Activated T-cell treated with anti-CD3 and anti-CD28 coated beads, Interleukin-2, amount 50 U/mL, for 1 hour (primary cell): ENCODE measurements around the gene SPATA46.

Experiments used
- DNase-seq: peaks from one replicate; pipeline ENCODE4 v3.0.0-alpha.2; 2020

Gene SPATA46

DNA sequence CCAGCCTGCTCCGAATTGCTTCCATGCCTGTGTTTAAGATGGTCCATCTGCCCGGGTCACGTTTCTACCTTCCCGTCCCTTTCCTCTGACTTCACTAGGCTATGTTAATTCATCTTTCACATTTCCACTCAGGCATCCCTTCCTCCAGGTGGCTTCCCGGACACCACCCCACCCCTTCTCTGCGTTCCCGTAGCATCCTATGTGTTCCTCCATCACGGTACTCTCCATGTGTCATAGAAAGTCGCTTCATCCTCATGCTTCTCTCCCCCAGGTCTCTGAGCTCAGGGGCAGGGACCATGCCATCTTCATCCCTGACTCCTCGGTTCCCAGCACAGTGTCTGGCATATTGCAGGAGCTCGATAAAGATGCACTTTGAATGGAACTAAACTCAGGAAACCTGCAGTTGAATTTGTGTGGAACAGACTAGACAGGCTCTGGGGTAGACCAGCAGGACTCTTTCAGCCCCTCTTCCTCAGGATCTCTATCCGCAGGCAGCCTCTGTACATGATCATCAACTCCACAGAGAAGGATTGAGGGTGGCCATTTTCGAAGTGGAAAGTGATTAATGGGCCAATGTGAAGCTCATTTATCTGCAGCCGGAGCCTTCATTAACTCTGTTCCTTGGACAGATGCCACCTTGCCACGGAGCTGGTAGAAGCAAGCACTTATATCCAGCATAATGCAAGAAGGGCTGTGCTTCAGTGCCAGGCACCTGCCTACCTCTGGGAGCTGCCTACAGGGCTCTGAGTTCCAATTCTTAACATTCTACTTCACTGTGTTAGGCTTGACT, 13.9 kb upstream of the SPATA46 start:
- no peak for DNase-seq

DNA sequence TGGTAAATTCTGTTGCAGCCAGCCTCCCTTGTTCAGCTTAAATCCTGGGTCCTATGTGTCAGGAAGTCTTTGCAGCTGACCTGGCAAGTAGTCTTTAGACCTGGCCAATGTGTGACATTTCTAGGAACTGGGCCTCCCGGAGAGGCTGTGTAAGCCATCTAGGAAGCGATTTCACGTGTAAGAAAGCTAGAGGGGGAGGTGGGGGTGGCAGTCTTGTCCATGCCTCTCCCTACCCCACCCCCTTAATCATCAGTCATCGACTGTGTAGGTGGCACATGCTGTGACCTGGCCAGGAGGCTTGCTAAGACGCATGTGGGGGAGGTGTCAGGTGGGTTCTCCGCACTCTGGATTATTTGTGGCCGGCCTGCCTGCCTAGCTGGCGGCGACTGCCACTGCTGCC, 13.3 kb upstream of the SPATA46 start:
- no peak for DNase-seq

DNA sequence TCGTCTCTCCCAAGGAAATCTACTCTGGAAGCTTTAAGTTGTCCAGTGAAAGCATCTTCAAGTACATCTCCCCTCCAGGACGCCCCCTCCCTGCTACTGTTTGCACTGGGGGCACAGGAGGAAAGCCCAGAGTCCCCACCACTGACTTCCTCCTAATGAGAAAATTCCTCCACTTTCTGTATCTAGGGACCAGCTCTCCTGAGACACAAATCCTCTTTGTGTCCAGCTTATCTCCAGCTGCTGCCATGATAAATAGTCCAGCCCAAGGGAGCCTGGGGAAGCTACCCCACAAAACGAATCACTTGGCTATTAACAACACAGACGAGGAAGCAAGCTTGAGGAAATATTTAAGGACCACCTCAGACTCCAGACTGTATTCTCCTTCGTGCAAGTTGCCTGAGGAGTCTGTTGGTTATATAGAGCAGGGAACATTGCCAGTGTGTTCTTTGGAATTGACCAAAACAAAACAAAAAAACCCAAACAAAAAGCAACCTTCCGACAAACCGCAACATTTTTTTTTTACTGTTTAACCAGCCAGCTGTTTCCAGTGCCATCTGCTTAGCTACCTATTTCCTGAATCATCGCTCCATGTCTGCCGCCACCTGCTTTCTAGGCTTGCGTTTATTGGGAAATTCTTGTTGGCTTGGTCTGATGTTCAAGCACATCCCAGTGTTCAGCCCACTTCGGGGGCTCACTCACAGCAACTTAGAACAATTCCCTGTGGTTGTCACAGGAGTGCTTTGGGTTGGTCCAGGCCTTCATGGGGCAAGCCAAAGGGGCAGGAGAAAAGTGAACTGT, 12.6 kb upstream of the SPATA46 start:
- no peak for DNase-seq

DNA sequence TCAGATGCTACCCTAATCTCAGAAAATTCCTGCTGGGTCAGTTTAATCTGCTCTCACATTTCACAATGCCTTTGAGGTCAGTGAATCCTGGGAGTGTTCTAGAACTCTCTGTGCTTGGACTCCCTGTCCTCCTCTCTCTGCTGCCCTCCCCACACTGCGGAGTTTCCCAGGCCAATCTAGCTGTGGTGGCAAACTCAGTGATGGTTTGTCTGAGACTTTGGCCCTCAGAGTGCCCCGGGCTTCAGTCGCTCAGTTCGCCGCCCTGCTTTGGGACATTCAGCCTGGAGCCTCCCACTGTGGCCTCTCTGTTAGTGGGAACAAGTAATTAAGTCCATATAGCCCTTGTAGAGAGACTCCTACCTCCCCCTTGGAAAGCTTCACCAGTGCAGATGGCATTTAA, 12.0 kb upstream of the SPATA46 start:
- DNase-seq, result no peak

DNA sequence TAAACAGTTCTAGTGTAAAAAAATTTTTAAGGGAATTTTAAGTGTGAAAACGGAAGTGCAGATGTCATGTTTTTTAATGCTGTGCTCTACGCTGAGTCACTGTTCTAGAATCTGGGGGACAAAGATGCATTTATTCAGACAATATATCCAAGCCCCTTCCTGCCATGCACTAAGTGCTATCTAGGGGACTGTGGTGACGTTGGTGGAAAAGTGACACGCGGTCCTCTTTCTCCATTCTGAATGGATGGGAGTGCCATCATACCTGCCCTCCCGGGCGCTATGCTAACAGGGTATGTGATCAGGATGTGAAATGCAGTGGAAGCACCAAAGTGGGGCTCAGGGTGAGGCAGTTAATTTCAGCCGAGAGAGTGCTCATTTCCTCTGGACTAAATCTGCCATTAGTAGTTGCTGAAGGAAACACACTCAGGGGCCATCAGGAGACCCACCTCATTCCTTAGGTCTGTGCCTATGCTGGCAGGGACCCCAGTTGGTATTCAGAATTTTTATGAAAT, 11.5 kb upstream of the SPATA46 start:
- no peak for DNase-seq

DNA sequence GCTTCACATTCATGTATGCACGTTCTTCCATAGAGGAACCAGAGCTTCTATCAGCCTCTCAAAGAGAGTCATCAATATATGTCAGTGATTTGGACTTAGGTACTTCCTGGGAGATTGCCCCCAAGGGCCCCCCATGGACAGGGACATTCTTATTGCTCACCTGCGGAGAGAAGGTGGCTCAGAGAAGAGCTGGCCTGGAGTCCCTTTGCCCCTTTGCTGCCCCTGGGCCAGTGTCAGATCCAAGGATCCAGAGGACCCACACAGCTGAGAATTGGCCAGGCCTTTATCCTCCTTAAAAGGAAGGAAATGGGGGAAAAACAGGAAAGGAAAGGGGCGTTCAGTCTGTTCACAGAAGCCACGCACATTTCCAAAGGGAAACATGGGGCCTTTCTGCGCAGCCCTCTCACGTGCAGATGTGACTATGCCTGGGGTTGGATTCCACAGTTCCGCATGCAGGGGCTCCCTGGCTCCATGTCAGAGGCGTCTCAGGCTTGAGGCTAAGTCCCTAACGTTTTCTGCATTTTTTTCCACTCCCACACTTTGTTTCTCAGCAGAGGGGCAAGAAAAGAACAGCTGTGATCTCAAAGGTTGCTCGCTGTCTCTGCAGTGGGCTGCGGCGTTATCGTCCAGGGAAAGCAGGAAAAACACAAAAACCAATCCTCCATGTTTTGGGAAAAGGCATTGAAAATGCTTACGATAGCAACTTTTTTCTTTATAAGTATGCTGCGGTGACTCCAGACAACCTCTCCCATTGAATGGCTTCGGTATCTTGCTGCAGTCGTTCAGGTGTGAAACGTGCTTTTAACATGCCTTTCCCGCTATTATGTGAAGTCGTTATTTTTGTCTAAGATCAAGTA, 10.8 kb upstream of the SPATA46 start:
- DNase-seq, result no peak

DNA sequence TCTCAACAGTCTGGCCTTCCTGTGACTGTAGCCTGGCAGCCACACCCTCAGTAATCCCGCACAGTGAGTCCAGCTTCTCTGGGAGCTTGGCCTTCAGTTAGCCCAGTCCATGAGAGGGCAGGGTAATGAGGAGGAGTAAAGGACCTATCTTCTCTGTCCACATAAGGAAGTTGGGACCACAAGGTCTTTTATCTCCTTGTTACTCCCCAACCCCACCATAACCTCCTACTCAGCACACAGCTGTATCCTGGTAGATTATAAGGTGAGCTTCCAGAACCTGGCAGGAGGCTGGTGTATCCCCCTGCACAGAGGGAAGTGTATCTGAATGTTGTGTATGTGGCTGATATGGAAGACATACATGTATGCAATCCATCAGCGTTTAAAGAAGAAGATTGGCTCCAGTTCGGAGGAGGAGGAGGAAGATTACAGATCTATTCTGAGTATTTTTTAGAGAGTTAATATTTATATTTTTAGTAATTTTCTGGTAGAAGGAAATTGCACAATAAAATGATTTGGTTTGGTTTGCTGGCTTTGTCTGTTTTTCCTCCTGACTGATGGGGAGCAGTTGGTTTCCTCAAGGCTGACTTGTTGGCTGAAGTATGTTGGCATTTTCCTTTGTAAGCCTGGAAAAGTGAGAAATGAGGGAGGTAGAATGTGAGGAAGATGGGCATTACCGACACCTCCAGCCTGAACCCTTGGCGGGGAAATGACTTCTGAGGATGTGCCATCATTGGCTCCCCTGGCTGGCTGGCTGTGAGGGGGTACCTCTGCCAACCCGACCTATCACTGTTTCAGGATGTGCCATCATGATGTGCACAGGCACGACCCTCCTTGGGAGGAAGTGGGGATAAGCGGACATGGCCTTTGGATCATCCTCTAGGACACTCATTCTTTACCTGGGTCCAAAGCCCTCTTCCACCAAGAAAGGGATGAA, 9.9 kb upstream of the SPATA46 start:
- DNase-seq, result no peak

DNA sequence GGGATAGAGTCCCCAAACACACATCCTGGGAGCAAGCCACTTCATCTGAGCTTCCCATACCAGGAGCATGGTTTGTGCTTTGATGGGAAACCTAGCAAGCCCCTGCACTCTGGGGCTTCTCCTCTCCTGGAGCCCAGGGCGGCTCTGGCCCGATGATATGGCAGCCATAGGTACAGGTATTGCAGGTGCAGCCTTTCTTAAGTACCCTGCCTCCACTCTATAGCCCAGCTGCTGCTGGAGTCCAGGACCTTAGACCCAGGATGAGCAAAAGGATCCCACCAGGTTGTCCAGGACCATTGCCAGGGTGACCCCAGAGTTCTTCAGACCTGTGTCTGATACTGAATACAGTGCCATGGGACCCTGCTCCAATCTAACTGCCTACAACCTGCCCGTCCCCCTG, 9.0 kb upstream of the SPATA46 start:
- no peak for DNase-seq

DNA sequence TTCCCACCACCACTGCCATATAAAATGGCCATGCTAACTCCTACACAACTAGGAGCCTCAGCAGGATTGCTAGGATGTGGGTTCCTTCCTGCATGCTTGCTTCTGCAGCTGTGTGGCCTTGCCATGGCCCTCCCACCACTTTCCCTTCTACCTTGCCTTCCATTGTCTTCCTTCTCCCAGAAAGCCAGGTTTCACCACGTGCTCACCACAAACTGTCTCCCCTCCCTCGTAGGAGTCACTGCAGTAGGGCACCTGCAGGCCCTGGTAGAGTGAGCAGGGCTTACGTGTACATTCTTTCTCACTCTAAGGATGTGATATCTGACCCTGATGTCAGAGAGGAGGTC, 8.6 kb upstream of the SPATA46 start:
- DNase-seq, result no peak

DNA sequence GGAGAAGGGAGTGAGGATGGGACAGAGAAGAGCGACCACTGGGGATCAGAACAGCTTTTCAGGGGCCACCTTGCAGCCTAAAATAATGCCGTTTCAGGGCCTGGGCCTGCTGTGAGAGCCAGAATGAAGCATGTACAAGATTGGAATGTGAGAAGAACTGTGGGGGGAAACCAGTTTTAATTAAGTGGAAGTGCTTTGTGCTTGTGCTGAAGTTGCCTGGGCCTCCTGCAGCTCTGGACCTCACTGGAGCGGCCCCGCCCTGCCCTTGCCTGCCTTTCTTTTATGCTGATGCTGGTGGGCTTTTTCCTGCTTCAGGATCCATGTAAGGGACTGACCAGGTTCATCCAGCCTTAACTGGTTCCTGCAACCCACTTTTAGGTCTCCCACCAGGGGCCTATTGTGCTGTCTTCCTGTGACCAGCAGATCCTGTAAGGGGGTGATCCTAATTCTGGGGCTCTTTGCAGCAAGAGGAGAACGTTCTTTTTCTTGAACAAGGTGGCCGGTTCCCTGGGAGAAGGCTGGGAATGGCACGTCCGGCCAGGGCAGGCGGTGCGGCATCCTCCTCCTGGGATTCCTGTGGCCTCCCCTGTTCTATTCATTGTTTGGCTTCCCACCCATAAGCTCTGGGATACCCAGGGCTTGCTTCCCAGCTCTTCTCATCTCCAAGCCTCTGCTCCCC, 8.1 kb upstream of the SPATA46 start:
- no peak for DNase-seq

DNA sequence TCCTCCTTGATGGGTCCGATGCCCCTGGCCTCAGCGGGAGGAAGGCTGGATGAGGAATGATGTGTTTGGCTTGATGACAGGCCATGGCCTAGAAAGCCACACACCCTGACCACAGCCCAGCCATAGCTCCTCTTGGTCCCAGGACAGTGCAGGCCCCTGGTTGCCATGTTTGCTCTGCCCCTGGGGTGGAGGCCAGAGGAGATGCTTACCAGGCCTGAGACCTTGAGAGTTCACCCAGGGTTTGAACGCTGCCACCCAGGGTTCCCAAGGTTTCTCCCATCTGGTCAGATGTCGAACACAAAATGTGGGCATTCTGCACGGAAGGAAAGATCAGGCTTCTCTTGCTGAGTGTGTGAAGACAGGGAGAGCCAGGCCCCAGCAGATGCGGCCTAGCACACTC, 7.5 kb upstream of the SPATA46 start:
- no peak for DNase-seq

DNA sequence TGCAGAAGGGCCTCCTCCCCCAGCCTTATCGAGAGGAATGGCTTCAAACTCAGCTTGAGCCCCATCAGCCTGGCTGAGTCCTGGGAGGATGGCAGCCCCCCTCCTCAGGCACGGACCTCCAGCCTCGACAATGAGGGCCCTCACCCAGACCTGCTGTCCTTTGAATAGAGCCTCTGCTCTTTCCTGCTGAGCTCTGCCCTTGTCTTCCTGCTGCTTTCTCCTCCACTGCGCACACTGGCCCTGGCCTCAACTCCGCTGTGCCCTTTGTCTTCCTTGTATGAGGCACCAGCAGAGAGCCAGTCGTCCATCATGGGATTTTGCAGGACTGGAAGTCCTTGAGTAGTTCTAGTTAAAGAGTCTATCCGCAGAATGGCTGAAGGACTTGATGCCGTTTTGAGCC, 6.9 kb upstream of the SPATA46 start:
- no peak for DNase-seq

DNA sequence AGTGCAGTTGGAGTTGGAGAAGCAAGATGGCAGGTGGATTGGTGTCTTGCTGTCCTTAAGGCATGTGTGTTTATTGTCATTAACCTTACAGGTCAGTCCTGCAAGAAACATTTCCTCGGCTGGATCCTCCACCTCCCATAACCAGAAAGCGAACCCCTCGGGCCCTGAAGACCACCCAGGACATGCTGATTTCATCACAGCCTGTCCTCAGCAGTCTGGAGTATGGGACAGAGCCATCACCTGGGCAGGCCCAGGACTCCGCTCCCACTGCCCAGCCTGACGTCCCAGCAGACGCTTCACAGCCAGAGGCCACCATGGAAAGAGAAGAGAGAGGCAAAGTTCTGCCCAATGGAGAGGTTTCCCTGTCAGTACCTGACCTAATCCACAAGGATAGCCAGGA, 6.4 kb upstream of the SPATA46 start:
- DNase-seq, result no peak

DNA sequence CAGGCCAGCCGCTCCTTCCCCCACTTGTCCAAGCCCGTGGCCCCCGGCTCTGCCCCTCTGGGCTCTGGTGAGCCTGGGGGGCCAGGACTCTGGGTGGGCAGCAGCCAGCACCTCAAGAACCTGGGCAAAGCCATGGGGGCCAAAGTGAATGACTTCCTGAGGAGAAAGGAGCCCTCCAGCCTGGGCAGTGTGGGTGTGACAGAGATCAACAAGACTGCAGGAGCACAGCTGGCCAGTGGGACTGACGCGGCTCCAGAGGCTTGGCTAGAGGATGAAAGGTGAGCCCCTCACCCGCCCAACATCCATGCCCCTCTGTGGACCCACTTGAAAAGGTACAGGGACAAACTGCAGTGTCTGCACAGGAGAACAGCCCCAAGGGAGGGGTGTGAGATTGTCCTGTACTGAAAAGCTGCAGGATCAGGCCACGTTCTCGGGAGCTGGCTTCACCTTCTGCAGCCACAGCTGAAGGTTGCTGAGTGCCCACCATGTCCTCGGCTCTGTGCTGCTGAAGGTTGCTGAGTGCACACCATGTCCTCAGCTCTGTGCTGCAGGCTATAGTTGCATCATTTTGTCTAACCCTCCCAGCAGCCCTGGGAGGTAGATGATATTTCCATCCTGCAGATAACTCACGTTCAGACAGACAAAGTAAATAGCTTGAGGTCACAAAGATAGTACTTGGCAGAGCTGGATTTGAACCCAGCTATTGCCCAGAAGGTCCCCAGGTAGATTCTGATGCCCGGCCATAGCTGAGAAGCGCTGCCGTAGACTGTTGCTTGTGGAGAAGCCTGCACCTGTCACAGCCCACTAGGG, 5.5 kb upstream of the SPATA46 start:
- no peak for DNase-seq

DNA sequence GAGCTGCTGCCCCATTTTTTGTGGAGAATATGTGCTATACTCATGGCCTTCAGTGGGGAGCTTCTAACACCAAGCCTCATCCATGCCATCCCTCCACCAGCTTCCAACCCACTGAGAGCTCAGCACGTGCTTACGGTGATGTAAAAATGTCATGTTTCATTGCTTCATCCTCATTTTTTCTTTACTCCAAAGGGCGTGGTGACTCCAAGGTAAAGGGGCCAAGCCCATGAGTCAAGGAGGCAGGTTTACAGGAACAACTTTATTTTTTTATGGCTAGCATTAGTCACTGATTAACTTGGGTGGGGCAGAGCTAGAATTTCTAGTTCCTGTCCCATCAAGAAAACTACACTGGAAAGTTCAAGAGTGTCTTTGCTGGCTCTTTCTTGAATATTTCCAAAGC, 4.7 kb upstream of the SPATA46 start, which contains the start of gene C1orf226:
Gene C1orf226 (plus strand): TSS at position 346 of the 400 bp plus-strand sequence. CDS start 174 bp downstream, outside the sequence.
- no peak for DNase-seq

DNA sequence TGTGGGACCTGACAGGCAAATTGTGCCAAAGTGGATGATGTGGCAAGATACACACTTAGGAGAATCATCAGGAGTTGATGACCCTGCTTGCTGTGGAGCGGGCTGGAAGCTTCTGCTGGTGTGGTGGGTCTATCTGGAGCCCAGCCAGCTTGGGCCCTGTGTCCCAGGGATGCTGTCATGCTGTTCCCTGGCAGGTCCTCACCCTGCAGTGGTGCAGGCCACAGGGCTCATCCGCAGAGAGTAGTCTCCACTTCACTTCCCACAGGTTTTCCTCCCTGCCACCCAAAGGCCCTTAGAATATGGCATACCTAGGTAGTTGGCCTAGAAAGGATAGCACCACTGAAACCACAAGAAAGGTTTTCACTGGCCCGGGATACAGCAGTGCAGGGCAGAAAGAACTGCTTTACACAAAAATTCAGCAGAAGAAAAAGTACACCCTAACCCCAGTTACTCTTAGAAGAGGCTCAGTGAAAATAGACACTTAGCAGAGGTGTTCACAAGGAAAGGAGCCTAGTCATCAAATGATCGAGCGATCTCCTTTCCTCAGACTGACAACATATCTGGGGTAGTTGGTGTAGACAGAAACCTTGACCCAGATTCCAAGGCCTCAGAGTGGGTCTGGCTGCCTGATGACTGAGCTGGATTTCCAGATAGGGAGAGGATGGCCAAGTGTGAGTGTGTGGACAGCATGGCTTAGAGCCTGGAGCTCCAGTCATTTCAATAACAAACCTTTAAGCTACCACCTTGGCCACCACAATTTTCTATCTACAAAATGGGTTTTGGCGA, 3.6 kb upstream of the SPATA46 start:
- no peak for DNase-seq

DNA sequence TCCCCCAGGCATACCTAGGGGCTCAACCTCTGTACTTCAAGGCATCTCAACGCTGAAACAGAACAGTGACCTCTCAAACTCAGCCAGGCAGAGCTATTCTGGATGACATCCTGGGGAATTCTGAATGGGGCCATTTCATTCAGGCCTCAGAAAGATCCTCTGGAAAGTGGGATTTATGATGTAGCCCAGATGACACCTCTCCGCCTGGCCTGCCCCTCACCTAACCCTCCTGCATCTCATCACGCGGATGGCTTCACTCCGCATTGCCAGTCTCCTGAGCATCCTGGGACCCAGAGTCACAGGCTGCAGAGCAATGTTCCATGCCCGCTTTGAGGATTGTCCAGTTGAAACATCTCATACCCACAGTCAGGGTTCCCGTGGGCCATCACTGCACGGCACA, 1.2 kb downstream of the SPATA46 start:
- DNase-seq, result no peak

DNA sequence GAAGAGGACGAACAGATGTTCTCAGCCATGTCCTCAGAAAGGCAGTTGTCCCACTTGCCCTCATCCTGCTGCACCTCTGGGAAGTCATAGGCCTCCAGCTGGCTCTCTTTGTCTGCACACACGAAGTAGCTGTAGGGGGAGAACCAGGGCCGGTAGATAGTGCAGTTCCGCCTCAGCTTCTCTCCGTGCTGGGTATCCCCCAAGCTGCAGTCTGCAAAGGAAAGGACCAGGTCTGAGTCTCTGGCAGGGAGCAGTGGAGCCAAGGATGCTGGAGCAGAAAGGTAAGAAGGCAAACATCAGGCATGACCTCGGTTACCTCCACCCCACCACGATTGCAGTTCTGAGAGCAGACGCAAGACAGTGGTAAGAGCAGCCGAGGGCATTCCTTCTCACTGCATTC, 2.2 kb downstream of the SPATA46 start:
- no peak for DNase-seq

DNA sequence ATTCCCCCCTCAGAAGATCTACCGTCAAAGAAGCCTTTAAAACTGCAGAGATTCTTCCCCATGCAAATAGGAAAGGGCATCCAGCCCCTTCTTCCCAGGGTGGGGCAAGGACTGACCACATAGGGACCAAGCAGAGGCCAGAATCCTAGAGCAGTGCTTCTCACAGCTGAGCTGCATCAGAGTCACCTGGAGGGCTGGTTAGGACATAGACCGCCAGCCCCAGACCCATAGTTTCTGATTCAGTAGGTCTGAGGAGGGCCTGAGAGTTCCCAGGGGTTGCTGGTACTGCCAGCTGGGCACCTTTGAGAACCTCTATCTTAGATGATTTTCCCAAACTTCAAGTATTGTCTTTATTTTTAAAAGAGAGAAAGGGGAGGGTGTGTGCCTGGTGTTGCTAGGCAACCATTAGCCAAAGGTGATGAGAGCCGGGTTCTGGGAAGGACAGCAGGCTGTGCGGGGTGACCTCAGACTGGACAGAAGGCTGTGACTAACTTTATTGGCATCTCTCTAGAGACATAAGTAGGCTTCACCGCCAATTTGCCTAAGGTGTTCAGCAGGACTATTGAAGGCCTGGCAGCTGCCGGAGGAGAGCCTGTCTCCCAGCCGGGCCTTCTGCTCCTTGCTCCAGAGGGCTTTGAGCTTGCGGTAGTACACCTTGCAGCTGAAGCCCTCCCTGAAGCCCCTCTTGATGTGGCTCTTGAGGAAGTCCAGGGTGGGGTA, 3.0 kb downstream of the SPATA46 start:
- no peak for DNase-seq
